SU-DHL-6 (cell line): ENCODE results near the gene GLYR1.
"Not testable (repeated sequence)": the region's sequence is repeated elsewhere in the genome, so short reads cannot be mapped to it uniquely, and the experiment has no call there.

Experiments used
- EZH2phosphoT487 ChIP-seq: fragments of 200-600 bp; sonication (generic), shearing (Covaris generic); conservative IDR thresholded peaks from 2 replicates; pipeline ENCODE4 v1.6.1; 2018; ENCODE audit warnings: mild to moderate bottlenecking, antibody characterized with exemption, low read length, moderate library complexity, mixed read lengths
- TF ChIP-seq, protein P1 (sequence below): fragments of 200-600 bp; sonication (generic); IDR thresholded peaks from one replicate; pipeline ENCODE4 v1.5.1; 2017; ENCODE audit warnings: antibody characterized with exemption, mild to moderate bottlenecking, low read length, moderate library complexity; ENCODE audit not compliant: insufficient read depth, poor library complexity, severe bottlenecking

DNA sequence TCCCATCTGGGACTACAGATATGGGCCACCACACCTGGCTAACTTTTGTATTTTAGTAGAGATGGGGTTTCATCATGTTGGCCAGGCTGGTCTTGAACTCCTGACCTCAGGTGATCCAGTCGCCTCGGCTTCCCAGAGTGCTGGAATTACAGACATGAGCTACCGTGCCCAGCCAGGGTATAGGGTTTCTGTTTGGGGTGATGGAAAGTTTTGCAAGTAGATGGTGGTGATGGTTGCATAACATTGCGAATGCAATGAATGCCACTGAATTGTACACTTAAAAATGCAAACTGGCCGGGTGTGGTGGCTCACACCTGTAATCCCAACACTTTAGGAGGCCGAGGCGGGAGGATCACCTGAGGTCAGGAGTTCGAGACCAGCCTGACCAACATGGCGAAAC is 49.7 kb upstream of the GLYR1 start:
- TF ChIP-seq EZH2phosphoT487, result not testable (repeated sequence)
- TF ChIP-seq, protein P1, sequence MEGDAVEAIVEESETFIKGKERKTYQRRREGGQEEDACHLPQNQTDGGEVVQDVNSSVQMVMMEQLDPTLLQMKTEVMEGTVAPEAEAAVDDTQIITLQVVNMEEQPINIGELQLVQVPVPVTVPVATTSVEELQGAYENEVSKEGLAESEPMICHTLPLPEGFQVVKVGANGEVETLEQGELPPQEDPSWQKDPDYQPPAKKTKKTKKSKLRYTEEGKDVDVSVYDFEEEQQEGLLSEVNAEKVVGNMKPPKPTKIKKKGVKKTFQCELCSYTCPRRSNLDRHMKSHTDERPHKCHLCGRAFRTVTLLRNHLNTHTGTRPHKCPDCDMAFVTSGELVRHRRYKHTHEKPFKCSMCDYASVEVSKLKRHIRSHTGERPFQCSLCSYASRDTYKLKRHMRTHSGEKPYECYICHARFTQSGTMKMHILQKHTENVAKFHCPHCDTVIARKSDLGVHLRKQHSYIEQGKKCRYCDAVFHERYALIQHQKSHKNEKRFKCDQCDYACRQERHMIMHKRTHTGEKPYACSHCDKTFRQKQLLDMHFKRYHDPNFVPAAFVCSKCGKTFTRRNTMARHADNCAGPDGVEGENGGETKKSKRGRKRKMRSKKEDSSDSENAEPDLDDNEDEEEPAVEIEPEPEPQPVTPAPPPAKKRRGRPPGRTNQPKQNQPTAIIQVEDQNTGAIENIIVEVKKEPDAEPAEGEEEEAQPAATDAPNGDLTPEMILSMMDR, result not testable (repeated sequence)
